ENCODE data around the gene TSPAN5.
"Not testable (repeated sequence)": the region's sequence is repeated elsewhere in the genome, so short reads cannot be mapped to it uniquely, and the experiment has no call there.

TSPAN5 gene

GRCh38 chr4:98542011-98542410 lies 116.4 kb downstream of the TSPAN5 start:
- DNase-seq: no peak

GRCh38 chr4:98540803-98541202 lies 117.6 kb downstream of the TSPAN5 start:
- DNase-seq: no peak

GRCh38 chr4:98539741-98540140 lies 118.7 kb downstream of the TSPAN5 start:
- DNase-seq: no peak

- no peak for DNase-seq
Observed at GRCh38 chr4:98539299-98539698, 119.1 kb downstream of the TSPAN5 start.

GRCh38 chr4:98536631-98537030 lies 121.8 kb downstream of the TSPAN5 start:
- no peak for DNase-seq

GRCh38 chr4:98534146-98534545 lies 124.3 kb downstream of the TSPAN5 start:
- not testable (repeated sequence) for DNase-seq

- DNase-seq: no peak
Observed at GRCh38 chr4:98530572-98530971, 127.8 kb downstream of the TSPAN5 start.

GRCh38 chr4:98529970-98530569 lies 128.3 kb downstream of the TSPAN5 start:
- no peak for DNase-seq

GRCh38 chr4:98528882-98529281 lies 129.5 kb downstream of the TSPAN5 start:
- DNase-seq: peak; percentile 17

GRCh38 chr4:98527534-98528269 lies 130.7 kb downstream of the TSPAN5 start:
- no peak for DNase-seq

GRCh38 chr4:98524230-98524629 lies 134.2 kb downstream of the TSPAN5 start:
- DNase-seq: no peak

GRCh38 chr4:98522636-98523395 lies 135.6 kb downstream of the TSPAN5 start:
- DNase-seq: no peak

GRCh38 chr4:98522062-98522461 lies 136.3 kb downstream of the TSPAN5 start:
- no peak for DNase-seq

GRCh38 chr4:98521486-98521885 lies 136.9 kb downstream of the TSPAN5 start:
- no peak for DNase-seq

GRCh38 chr4:98519268-98519977 lies 139.0 kb downstream of the TSPAN5 start:
- no peak for DNase-seq

- no peak for DNase-seq
Observed at GRCh38 chr4:98518559-98519267, 139.7 kb downstream of the TSPAN5 start.

GRCh38 chr4:98517218-98518021 lies 141.0 kb downstream of the TSPAN5 start:
- peak; percentile 19 for DNase-seq

GRCh38 chr4:98516441-98517217 lies 141.8 kb downstream of the TSPAN5 start:
- DNase-seq: no peak

- no peak for DNase-seq
Observed at GRCh38 chr4:98516042-98516440, 142.4 kb downstream of the TSPAN5 start.

- no peak for DNase-seq
Observed at GRCh38 chr4:98515470-98515809, 143.0 kb downstream of the TSPAN5 start.

All from stimulated activated CD4-positive, alpha-beta T cell treated with anti-CD3 and anti-CD28 coated beads, Interleukin-15, amount 100 ng/mL, for 24 hours (primary cell).